NCI-H187 (cell line): Measurements from ENCODE around the gene SRC.

ENCODE experiments used
- DNase-seq, 2 experiments: peaks; one replicate each; lab custom pipeline; 2025; lab: John Stamatoyannopoulos, UW

SRC gene

DNA sequence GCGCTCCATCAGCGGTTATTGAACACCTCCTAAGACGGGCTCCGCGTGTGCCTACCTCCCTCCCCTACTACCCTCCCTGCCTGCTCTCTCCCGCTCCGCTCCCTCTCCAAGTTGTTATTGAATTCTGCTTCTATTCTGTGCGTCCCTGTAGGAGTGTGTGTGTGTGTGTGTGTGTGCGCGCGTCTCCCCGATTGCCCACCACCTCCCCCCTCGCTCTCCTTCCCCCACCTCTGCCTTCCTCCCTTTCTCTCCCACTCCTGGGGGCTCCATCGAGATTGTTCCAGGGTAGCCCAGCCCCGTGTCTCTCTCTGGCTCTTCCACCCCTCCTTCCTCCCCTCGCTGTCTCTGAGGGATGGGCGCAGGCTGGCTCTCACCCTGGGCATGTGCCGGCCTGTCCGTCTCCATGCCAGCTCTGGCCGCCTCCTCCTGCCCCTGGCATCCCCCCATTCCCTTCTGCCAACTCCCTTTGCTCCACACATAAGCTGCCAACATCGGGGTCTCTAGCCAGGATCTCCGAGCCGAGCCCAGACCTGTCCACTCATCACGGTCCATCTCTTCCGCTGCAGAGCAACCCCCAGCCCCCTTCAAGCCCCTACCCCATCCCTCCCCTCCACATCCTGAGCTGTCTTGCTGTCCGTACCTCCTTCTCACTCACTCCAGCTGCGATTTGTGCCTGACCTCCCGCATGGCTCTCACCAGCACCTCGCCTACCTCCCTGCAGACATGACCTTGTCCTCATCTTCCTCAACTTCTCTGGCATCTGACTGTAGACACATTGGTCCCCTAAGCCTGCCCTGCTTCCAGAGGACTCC lies 68.5 kb downstream of the SRC start:
- no peak for DNase-seq

DNA sequence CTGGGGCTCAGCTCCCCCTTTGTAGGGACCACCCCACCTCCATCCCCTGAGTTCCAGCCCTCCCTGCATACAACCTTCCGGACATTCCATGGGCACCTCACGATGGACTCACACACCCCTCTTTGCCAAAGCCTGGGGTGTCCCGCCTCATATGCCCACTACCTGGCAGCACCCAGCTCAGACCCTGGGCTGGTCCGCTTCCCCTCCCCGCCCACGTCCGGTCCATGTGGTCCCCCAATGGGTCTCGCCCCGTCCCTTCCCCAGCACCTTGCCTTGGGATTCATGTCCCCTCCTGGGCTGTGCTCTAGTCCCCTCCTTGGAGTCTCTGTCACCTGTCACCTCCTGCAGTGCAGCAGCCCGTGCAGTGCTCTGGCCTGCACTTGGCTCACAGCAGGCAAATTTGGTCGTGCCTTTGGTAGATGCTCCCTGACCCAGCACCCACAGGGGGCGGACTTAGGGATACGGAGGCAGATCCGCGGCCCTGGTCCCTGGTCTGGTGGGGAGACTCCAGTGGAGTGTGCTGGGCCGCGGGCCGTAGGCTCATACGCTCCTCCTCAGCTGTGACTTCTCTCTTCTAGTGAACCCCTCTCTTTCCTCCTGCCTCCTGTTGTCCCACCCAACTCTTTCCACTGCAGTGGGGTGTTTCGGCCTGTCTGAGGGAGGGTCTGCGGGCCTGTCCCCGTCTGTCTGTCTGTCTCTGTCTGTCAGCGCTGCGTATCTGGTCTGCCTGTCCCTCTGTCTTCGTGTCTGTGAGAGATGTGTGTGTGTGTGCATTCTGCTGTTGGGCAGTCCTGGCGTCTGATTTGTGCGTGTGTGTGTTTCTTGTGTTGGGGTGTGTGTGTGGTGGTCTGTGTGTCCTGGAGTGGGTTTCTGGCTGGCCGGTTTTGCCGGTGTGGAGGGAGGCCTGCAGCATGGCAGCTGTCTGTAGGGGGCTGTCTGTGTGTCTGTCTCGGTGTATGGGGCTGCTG lies 69.5 kb downstream of the SRC start:
- DNase-seq: no peak

DNA sequence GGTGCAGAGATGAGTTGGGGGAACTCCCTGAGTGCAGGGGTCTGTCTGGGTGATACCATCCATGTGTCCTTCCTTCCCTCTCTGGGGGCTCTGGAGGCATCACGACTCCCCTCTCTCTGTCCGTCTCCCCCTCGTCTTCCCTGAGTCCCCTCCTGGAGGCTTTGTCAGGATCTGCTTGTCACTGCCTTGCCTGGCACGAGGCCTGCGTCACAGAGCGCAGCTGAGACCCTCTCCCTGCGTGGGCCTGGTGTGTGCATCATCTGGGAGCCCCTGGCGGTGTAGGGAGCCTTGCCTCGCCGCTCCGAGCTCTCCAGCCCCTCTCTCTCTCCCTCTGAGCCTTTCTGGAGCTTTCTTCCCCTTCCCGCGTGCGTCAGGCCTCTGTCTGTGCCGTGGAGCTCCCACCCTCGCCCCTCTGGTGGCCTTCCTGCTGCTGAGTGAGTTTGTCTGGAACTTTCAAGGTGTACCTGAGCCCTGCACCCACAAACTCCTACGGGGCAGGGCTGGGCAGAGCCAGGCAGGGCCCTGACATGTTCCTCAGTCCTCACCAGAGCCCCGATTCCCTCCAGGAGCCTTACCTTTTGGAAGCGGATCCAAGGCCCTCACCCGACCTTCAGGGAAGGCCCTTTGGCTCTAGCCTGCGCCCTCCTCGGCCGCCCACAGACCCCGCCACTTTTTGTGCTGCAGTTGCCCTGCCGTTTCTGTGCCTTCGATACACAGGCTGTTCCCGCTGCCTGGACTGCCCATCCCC lies 70.3 kb downstream of the SRC start:
- DNase-seq: no peak

DNA sequence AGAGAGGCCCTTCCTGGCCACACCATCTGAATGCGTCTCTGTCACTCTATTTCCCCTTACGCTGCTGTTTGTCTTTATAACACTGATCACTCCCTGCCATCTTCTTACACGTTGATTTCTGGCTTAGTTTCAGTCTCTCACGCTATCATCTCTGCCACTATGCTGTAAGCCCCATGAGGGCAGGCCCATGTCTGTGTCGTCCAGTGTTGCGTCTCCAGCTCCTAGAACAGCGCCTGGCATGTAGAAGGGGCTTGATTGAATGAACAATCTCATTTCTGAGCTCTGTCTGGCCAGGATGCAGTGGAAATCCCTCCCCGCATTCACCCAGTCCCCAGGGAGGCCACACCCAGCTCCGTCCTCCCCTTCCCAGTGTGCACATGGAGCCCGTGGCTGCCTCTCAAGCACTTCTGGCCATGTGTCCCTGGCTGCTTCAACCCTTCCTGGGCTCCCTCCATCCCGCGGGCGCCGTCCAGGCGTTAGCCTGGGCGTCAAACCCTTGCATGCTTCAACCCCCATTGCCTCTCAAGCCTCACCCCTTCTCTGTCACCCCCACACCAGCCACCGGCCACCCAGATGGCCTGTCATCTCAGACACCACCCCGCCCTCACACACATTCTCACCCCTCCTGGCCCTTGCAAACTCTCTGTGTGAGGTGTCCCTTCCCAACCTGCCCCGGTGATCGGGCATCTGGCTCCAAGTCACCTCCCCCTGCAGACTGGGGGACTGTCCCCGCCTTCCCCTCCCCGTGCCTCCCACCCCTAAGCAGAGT lies 71.1 kb downstream of the SRC start:
- no peak for DNase-seq

DNA sequence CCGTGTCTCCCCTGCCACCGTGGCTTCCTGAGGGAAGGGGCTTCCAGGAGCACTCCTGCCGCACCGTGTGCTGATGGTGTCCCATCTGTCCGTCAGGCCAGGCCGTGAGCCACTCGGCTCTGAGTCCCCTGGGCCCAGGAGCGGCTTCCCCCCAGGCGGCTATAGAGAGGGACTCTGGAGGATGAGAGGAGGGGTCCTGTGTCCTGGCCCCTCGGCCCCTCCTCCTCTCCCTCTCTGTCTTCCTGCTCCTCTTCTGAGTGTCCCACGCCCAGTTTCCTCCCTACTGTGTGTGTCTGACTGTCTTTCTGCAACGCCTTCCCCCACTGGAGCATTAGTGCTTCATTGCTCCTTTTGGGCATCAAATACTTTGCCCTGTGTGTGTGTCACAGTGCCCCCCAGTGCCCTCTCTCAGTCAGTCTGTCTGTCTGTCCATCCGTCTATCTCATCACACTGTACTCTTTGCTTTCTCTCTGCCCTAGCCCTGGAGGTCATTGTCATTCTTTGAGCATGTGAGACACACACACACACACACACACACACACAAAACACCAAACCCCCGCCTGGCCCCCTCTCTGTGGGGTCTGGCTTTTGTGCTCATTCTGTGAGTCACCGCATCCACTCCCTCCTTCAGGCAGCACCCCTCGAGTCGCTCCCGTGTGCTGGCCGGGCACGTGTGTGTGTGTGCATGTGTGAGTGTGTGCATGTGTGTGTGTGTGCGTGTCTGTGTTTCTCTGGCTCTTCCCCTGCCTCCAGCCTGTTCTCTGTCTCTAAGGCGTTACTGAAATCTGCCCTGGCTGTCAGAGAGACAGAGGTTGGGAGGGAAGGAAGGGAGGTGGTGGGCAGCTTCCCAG lies 71.9 kb downstream of the SRC start:
- DNase-seq: no peak

DNA sequence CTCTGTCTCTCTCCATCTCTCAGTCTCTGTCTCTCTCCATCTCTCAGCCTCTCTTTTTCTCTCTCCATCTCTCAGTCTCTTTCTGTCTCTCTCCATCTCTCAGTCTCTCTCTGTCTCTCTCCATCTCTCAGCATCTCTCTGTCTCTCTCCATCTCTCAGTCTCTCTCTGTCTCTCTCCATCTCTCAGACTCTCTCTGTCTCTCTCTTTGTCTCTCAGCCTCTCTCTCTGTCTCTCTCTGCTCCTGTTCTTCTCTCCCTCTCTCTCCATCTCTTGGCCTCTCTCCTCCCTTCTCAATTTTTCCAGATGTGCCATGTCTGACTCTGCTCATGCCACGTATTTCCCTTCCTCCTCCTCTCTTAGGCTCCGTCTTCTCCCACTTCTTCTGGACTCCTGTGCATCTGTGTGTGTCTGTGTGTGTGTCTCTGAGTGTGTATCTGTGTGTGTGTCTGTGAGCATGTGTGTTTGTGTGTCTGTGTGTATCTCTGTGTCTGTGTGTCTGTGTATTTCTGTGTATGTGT lies 72.7 kb downstream of the SRC start:
- no peak for DNase-seq

DNA sequence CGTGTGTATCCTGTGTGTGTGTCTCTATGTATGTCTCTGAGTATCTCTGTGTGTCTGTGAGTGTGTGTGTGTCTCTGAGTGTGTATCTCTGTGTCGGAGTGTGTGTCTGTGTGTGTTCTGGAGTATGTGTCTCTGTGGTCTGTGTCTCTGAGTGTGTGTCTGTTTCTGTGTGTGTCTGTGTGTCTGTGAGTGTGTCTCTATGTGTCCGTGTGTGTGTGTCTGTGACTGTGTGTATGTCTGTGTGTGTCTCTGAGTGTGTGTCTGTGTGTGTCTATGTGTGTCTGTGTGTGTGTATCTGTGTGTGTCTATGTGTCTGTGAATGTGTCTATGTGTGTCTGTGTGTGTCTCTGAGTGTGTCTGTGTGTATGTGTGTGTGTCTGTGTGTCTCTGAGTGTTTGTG lies 73.4 kb downstream of the SRC start:
- no peak for DNase-seq

DNA sequence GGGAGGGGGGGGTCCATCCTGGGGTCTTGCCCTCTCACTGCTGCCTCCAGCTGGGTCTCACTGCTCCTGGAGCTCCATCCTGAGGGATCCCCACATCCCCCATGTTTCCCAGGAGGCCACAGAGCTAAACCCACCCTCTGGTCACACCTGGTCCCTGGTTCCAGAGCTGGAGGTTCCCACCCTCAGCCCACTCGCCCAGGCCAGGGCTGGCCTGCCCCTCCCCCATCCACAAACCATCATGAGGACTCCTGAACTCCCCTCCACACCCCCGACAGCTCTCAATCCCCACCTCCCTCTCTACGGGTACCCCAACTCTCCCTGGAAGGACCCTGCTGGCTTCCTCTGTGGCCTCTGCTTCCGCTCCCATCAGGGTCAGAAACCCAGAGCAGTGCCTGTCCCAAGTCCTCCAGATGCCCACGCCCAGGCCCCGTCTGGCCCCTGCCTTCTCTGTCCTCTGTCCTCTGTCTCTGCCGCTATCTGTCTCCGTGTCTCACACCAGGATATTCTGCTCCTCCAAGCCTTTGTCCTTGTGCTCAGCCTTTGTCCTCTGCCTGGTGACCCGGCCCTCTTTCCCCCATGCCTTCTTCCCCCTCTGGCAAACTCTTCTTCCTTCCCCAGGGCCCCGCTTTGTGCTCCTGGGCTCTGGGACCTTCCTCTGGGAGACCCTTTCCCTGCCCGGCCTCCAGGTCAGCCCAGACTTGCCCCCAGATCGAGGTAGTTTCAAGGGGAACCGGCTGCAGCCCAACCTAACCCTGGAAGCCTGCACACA lies 74.0 kb downstream of the SRC start:
- no peak for DNase-seq

DNA sequence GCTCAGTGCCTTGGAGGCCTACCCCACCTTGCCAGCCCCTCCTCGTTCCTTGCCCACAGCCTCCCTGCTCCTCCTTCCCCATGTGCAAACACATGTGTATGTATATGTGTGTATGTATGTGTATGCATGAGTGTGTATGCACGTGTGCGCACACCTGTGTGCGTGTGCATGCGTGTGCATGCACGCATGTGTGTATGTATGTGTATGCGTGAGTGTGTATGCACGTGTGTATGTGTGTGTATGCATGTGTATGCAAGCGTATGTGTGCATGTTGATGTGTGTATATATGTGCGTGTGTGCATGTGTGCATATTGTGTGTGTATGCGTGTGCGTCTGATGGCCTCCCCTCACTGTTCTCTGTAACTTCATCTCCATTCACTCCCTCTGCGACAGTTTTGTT lies 74.7 kb downstream of the SRC start:
- no peak for DNase-seq

DNA sequence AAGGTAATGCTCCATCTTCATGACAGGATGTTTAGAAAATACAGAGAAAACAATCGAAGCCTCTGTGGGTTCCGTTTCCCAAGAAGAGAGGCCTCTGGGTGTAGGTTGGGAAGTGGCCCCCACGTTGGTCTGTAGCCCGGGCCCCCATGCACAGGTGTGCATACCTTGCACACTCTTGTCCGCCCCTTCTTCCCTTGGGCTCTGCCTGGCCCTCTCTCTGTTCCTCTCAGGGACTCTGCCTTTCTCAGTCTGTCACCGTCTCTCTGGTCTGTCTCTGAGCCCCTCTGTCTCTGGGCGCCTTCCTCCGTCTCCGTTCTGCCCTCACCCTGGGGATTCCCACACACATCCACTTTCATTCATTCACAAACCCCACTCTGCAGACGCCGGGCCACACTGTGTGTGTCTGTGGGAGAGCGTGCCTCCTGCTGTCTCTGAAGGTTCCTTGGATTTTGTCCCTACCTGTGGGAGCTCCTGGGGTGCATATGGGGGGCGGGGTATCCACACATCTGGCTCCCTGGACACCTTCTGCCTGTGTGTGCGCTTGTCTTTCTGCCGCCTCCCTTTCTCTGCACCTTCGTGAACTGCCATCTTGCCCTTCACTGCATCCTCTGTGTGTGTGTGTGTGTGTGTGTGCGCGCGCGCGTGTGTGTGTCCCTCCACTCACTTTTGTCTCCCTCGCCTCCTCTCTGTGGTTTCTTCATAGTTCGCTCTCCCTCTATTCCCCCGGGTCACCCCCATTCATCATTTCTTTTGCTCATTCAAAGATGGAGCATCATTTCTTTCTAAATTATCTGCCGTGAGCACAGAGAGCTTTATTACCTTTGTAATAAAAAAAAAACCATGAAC lies 75.3 kb downstream of the SRC start:
- no peak for DNase-seq

DNA sequence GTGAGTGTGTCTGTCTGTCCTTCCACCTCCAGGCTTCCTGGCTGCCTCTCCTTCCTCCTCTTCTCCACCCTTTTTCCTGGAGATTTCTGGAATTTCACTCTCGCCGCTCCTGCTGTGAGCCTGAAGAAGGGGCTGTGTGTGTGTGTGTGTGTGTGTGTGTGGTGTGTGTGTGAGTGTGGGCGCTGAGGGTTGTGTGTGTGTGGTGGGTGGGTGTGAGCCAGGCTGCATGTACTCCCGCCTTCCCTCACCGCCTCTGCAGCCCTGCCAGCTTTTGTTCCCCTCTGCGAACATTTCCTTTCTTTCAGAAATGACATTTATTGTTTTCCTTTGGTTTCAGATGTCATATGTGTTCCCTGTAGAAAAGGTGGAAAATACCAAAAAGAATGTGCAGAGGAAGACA lies 76.0 kb downstream of the SRC start:
- DNase-seq: no peak

DNA sequence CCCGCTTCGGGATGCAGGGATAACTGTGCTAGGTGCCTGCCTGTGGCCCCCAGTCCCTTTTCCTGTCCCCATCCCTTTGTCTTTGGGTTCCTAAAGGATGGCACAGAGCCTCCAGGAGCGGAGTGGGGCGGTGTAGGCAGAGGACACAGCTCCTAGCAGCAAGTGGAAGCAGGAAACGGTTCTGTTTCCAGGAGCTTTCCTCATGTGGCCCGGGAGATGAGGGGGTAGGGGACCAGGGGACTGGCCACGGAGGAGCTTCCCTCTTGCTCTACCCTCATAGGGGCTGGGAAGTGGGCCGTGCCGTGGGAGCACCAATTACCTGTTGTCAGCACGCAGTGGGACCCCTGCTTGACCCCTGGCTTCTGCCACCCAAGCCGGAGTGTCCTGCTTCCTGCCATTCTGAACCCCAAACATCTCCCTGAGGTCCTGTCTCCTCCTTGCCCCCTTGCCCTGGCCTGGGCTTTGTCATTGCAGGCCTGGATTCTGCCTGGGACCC lies 76.9 kb downstream of the SRC start:
- no peak for DNase-seq

DNA sequence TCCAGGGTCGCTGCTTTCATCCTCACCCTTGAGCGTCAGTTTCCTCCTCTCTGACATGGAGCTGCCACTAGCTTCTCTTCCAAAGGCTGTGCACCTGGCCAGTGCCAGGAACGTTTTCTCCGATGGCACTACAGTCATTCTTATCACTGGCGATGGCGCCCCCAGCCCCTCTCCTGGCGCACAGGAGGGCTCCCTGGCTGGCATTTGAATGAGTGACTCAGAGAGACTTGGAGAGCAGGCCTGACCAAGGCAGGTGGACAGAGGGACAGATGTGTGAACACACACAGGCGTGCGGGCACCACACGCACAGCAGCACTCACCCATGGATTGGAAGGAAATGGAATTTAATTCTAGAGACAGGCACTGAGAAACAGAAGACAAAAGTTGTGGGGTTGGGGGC lies 77.6 kb downstream of the SRC start:
- no peak for DNase-seq

DNA sequence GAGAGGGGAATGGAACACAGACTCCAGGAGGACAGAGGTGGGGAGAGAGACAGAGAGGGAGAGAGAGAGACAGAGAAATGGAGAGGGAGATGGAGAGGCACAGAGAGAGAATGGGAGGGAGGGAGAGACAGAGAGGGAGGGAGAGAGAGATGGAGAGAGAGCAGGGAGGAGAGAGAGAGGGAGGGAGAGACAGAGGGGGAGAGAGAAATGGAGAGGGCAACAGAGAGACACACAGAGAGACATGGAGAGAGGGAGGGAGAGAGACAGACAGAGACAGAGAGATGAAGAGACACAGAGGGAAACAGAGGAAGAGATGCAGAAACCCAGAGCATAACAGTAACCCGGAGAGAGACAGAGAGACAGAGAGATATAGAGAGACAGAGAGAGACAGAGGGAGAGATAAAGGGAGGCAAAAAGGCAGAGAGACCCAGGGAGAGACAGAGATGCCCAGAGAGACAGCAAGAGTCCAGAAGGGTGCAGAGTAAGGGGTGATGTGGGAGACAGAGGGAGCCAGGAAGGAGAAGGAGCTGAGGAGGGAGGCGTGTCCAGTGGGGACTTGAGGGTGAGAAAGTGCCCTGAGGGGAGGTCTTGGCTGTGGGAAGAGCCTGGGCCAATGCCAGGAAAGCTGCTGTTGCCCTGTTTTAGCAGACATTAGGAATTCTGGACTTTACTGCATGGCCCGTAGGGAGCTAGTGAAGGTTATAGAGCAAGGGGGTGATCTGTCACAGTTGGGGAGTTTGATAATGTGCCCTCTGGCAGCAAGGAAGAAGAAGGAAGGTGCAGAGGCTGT lies 78.3 kb downstream of the SRC start:
- no peak for DNase-seq

DNA sequence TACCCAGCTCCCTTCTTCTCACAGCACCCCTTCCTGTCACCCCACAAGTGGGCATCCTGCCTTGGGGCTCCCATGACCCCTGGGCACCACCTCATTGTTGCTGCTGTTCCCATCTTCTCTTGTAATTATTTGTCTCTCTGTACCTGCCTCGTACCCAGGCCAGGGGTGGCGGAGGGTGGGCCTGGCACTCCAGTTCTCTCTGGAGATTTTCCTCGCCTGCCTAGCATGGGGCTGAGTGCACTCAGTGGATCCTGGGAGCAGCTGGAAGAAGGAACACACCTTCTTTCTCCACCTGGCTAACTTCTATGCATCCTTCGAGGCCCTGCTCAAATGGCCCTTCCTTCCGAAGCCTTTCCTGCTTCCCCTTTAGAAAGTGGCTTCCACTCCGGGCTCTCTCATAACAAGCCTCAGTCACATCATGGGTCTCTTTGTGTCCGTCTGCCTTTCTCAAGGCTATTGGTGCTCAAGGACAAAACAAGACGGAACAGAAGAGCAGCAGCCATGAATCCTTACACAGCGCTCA lies 79.2 kb downstream of the SRC start:
- no peak for DNase-seq

DNA sequence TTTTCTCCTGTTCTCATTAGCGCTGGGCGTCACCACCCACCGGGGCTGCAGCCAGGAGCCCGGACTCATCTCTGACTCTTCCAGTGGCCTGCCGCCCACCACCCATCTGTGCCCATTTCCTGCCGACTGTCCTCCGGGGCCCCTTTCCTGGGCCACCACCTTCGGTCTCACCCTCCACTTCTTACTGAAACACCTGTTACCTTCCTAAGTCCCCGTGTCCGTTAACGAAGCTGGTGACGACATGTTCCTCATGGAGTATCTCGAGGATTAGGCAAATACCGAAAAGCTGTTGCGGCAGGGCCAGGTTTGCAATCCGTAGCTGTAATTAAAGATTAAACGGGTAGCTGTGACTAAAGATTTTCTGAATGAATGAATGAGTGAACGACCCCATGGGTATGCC lies 80.2 kb downstream of the SRC start:
- DNase-seq: no peak

DNA sequence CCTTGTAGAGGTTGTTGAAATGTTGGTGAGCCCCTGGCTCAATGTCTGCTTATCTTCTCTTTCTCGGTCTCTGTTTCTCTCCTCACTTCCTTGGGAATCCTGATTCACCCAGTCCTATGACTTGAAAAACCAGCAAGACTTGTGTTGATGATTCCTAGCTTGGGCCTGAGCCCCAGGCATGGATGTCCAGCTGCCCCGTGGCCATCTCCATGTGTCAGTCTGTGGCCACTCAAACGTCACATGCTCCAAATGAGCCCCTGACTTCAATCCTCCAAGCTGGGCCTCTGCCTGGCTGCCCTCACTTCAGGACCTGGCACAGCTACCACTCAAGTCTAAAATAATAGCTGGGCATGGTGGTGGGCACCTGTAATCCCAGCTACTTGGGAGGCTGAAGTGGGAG lies 81.0 kb downstream of the SRC start:
- DNase-seq: no peak
